Inflammatory macrophage (primary cell): ENCODE results near the gene MINAR1.

Experiments
- DNase-seq, 2 donors: peaks; one replicate each; pipeline ENCODE4 v3.0.0-alpha.2; 2020 to 2022

MINAR1 gene

GRCh38 chr15:79466488-79466887, 34.4 kb downstream of the MINAR1 start:
- no peak for DNase-seq

- no peak for DNase-seq
Measured at GRCh38 chr15:79467865-79468586, 35.9 kb downstream of the MINAR1 start.

DNA sequence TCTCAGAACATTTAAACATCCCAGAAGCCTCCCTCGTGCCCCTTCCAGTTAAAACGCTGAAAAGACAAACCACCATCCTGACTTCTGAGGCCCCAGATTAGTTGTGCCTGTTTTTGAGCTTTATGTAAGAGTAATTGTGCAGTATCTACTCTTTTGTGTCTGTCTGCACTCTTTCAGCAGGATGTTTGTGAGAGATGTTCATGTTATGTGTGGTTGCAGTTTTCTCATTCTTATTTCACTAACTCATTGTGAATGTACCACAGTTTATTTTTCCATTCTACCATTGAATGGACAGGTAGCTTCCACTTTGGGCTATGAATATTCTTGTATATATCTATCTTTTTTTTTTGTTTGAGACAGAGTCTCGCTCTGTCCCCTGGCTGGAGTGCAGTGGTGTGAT, 40.3 kb downstream of the MINAR1 start:
- no peak for DNase-seq

GRCh38 chr15:79474252-79474651, 42.1 kb downstream of the MINAR1 start:
- DNase-seq = no peak

- no peak for DNase-seq
Measured at GRCh38 chr15:79475306-79475705, 43.2 kb downstream of the MINAR1 start.

- no peak for DNase-seq
Measured at GRCh38 chr15:79478108-79478507, 46.0 kb downstream of the MINAR1 start.

- DNase-seq = no peak
Measured at GRCh38 chr15:79479616-79480015, 47.5 kb downstream of the MINAR1 start.

DNA sequence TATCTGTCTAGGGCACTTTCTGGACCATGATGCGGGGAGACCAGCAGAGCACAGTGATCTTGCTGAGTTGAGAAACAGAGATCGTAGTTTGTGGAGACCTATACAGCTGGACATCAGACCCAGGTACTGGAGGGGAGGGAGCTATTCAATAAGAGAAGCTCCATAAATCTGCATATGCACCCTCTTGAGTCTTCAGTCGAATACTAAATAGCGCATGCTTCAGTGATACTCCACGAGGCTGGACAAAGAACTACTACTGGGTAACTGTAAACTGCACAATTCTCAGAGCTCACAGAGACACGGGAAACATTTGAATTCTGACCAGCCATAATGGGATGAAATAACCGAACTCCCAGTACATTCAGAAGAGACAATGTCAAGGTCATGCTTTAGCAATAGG, 49.7 kb downstream of the MINAR1 start:
- DNase-seq = no peak
